Hematopoietic multipotent progenitor cell treated with erythropoietin and hydrocortisone succinate and interleukin-3 and kit ligand, for 4 days (in vitro differentiated cells): ENCODE results near the gene MAZ.

Experiments
- DNase-seq: peaks from one replicate; pipeline ENCODE4 v3.0.0-alpha.2; 2015

Gene MAZ

DNA sequence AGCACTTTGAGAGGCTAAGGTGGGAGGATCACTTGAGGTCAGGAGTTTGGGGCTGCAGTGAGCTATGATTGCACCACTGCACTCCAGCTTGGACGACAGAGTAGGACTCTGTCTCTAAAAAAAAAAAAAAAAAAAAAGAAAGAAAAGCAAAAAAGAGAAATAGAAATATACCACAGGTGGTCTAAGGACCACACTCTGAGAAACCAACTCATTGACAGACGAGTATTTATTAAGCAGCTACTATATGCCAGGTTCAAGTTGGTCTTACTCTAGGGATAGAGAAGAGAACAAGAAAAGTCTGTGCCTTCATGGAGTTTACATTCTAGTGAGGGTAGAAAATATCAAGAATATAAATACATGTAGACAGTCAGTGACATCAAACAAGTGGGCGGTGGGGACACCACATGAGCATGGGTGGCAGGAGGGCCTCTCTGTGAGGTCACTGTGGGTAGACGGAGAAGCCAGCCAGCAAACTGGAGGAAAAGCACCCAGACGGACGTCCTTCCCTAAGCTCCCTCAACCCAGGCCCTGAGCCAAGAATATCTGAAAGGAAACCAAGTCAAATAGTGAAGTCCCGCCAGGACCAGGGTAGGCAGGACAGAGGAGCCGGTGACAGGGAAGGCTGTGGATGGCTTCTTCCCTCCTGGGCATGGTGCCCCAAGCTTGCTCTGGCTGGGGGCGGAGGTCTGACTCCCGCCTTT, 52.0 kb downstream of the MAZ start:
- no peak for DNase-seq

DNA sequence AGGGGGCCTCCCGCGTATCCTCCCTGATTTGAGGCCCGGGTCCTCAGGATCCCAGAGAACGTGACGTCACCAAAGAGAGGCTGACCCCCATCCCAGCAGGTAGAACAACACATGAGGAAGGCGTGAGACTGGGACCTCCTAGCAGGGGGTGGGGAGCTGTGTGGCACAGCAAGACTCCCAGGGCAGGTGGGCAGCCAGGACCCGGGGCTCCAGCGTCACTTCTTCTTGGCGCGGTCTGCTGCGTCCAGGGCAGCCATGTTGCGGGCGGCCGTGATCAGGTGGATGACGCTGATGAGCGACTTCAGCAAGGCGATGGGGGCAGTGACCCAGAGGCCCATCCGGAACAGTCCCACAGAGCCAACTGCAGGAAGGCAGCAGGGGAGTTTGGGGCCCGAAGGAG, 52.6 kb downstream of the MAZ start:
- no peak for DNase-seq

GRCh38 chr16:29860218-29860617, 53.9 kb downstream of the MAZ start:
- DNase-seq: no peak
